Cardiac fibroblast (primary cell): ENCODE data around the gene RFESD.

ENCODE experiments used
- DNase-seq, 2 donors: peaks; one replicate each; pipeline versions ENCODE4 v3.0.0 to v3.0.0-alpha.2; 2010; ENCODE audit warnings: low read depth in 2 of 2
- H3K4me3 ChIP-seq, 2 donors: replicated peaks in 1 of 2; 1 replicate in 1 of 2; 2 replicates in 1 of 2; pipeline ENCODE4 v1.5.1; 2011; ENCODE audit warnings: low read depth in 2 of 2, low read length in 2 of 2, mild to moderate bottlenecking in 2 of 2, moderate library complexity in 1 of 2
- CTCF ChIP-seq: IDR thresholded peaks from one replicate; pipeline ENCODE4 v1.5.1; 2011; ENCODE audit warnings: low read depth, mild to moderate bottlenecking, low read length, inconsistent platforms

The RFESD gene

GRCh38 chr5:95664204-95664786, 17.7 kb downstream of the RFESD start:
- no peak overlapping the region for H3K4me3 ChIP-seq
- peak; percentile 73 for TF ChIP-seq CTCF
- peak; percentile 48 to 69 for DNase-seq

GRCh38 chr5:95667061-95667618, 20.6 kb downstream of the RFESD start:
- no peak for DNase-seq
- no peak for TF ChIP-seq CTCF
- H3K4me3 ChIP-seq: no peak overlapping the region

- DNase-seq: no peak
- TF ChIP-seq CTCF: no peak
- no peak overlapping the region for H3K4me3 ChIP-seq
Measured at GRCh38 chr5:95667678-95668077, 21.1 kb downstream of the RFESD start.

GRCh38 chr5:95668216-95668615, 21.6 kb downstream of the RFESD start:
- peak; percentile 34 to 77 for DNase-seq
- no peak overlapping the region for H3K4me3 ChIP-seq
- no peak for TF ChIP-seq CTCF

- no peak for TF ChIP-seq CTCF
- peak; percentile 19 to 46 for DNase-seq
- no peak overlapping the region for H3K4me3 ChIP-seq
Measured at GRCh38 chr5:95668728-95669127, 22.2 kb downstream of the RFESD start.

GRCh38 chr5:95669540-95669939, 23.0 kb downstream of the RFESD start:
- TF ChIP-seq CTCF: no peak
- no peak overlapping the region for H3K4me3 ChIP-seq
- peak; percentile 93 to 98 for DNase-seq

GRCh38 chr5:95669985-95670384, 23.4 kb downstream of the RFESD start:
- no peak for TF ChIP-seq CTCF
- no peak for DNase-seq
- no peak overlapping the region for H3K4me3 ChIP-seq
